Osteoblast (primary cell): ENCODE results near the gene CDH4. TPM values are rescaled to one million over a fixed set of nuclear protein-coding genes. Genes with fewer than 3 reads are reported as not detected.
A peak's percentile ranks its signal among the peaks of the same experiment; 100 is the strongest.
"Not testable (repeated sequence)": the region's sequence is repeated elsewhere in the genome, so short reads cannot be mapped to it uniquely, and the experiment has no call there.

Experiments
- DNase-seq: peaks from one replicate; pipeline ENCODE4 v3.0.0; 2011; ENCODE audit warnings: low spot score, mixed read lengths; ENCODE audit not compliant: insufficient read length; ENCODE audit errors: missing footprints
- H2AFZ ChIP-seq: 2 replicates; pipeline ENCODE4 v1.6.0; 2011; ENCODE audit warnings: mild to moderate bottlenecking, low read length
- H3K27ac ChIP-seq: 2 replicates; pipeline ENCODE4 v1.5.1; 2011; ENCODE audit warnings: mild to moderate bottlenecking, low read depth, low read length, moderate library complexity
- H3K27me3 ChIP-seq: 2 replicates; pipeline ENCODE4 v1.6.0; 2012; ENCODE audit warnings: mild to moderate bottlenecking, control low read depth, inconsistent platforms, low read length, moderate library complexity; ENCODE audit not compliant: insufficient read depth
- H3K36me3 ChIP-seq: 2 replicates; pipeline ENCODE4 v1.5.1; 2011; ENCODE audit warnings: mild to moderate bottlenecking, low read length, control low read depth, moderate library complexity; ENCODE audit not compliant: insufficient read depth
- H3K4me1 ChIP-seq: 2 replicates; pipeline ENCODE4 v1.5.1; 2011; ENCODE audit warnings: mild to moderate bottlenecking, low read length, control low read depth, moderate library complexity; ENCODE audit not compliant: insufficient read depth
- H3K4me2 ChIP-seq: 2 replicates; pipeline ENCODE4 v1.6.0; 2011; ENCODE audit warnings: mild to moderate bottlenecking, low read length; ENCODE audit not compliant: insufficient read depth
- H3K4me3 ChIP-seq: fragments of 200-600 bp; sonication (generic); 3 replicates; pipeline ENCODE4 v1.5.1; 2012; ENCODE audit warnings: mild to moderate bottlenecking, low read length, inconsistent platforms; ENCODE audit not compliant: insufficient read depth
- H3K79me2 ChIP-seq: 2 replicates; pipeline ENCODE4 v1.6.0; 2012; ENCODE audit warnings: mild to moderate bottlenecking, low read length, control low read depth, inconsistent platforms; ENCODE audit not compliant: insufficient read depth
- H3K9me3 ChIP-seq: 2 replicates; pipeline ENCODE4 v1.5.1; 2011; ENCODE audit warnings: low read depth, low read length, control low read depth
- H4K20me1 ChIP-seq: 2 replicates; pipeline ENCODE4 v1.6.0; 2012; ENCODE audit warnings: mild to moderate bottlenecking, low read length, control low read depth; ENCODE audit not compliant: insufficient read depth
- CTCF ChIP-seq: IDR thresholded peaks from 2 replicates; pipeline ENCODE4 v1.5.1; 2011; ENCODE audit warnings: mild to moderate bottlenecking, low read depth, low read length, moderate library complexity; ENCODE audit errors: extremely low read depth
- total RNA-seq: library from RNA; depleted of rRNA; stranded (reverse); fragments of >200 nt; gene quantifications from 2 replicates; pipeline ENCODE4 v1.2.3, GENCODE V29; 2012

Gene CDH4
- total RNA-seq, 1 donor: 1.1 TPM

GRCh38 chr20:61970357-61970756 is 718.3 kb downstream of the CDH4 start:
- no peak for TF ChIP-seq CTCF

DNA sequence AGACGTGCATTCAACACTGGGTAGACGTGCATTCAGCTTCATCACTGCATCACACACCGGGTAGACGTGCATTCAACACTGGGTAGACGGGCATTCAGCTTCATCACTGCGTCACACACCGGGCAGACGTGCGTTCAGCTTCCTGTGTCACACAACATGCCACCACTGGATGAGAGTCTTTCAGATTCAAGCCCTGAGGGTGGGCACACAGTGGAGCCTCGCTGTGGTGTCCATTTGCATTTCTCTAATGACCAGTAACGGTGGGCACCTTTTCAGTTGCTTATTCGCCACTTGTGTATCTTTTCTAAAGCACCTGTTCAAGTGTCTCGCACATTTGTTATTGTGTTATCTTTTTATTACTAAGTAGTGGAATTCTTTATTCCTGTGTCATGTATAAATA is 719.5 kb downstream of the CDH4 start:
- not testable (repeated sequence) for H3K9me3 ChIP-seq, H3K4me3 ChIP-seq, H4K20me1 ChIP-seq, H3K4me1 ChIP-seq, H3K27me3 ChIP-seq, H3K27ac ChIP-seq, H3K4me2 ChIP-seq, H3K79me2 ChIP-seq, H3K36me3 ChIP-seq, H2AFZ ChIP-seq
- peak; percentile 38 for DNase-seq

More at GRCh38 chr20:61970357-61970756, 718.3 kb downstream of the CDH4 start:
- Histone ChIP-seq H3K9me3 (no peaks in the 10 kb centered on the region), H3K79me2 (no peaks in the 10 kb centered on the region), H3K4me3 (no peak overlapping the region), H3K4me2 (no peak overlapping the region), H3K27ac (no peak overlapping the region), H3K27me3 (peaks cover 10% of the 10 kb centered on the region), H2AFZ (no peak overlapping the region), H3K4me1 (no peaks in the 10 kb centered on the region), H4K20me1 (no peaks in the 10 kb centered on the region), H3K36me3 (peaks cover 6% of the 10 kb centered on the region)
- no peak for DNase-seq

DNA sequence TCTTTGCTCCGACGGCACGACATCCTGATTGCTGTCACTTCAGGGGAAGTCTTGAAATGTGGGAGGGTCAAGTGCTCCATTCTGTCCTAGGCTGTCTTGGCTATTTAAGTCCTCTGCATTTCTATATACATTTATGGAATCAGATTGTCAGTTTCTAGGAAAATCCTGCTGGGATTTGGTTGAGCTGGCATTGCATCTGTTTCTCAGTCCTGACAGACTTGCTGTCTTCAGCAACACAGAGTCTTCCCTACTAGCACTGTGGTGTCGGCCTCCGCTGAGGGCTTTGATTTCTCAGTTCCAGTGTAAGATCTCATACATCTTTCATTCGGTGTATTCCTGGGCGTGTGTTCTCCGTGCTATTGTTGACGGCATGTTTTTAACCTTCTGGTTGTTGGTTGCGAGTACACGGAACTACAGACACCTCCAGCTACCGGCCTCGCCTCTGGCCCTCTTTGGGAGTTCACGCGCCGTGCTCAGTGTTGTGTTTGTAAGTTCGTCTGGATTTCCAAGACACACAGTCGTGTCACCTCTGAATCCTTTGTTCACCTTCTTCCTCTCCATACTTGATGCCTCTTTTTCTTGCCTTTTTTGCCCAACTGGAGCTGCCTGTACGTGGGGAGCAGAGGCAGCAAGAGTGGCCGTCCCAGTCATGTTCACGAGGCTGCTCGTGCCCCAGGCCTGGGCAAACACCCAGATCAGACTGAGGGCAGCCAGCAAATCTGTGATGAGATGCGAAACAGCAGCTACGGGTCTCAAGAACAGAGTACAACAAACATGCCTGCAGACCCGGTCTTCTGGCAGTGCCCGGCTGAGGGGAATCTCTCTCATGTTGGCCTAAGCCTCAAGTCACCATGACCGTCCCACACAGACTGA is 720.8 kb downstream of the CDH4 start:
- no peak overlapping the region for H3K27ac ChIP-seq
- H3K9me3 ChIP-seq: no peaks in the 10 kb centered on the region
- H3K4me1 ChIP-seq: no peaks in the 10 kb centered on the region
- peaks cover 6% of the 10 kb centered on the region for H3K36me3 ChIP-seq
- no peaks in the 10 kb centered on the region for H3K79me2 ChIP-seq
- TF ChIP-seq CTCF: no peak
- H3K4me2 ChIP-seq: no peak overlapping the region
- peak; percentile 73 for DNase-seq
- no peaks in the 10 kb centered on the region for H3K27me3 ChIP-seq
- no peaks in the 10 kb centered on the region for H4K20me1 ChIP-seq
- no peak overlapping the region for H3K4me3 ChIP-seq
- no peak overlapping the region for H2AFZ ChIP-seq

GRCh38 chr20:61973515-61974356 is 721.7 kb downstream of the CDH4 start:
- Histone ChIP-seq H3K27ac (no peak overlapping the region), H3K9me3 (no peaks in the 10 kb centered on the region), H3K4me1 (no peaks in the 10 kb centered on the region), H4K20me1 (no peaks in the 10 kb centered on the region), H2AFZ (no peak overlapping the region), H3K4me2 (no peak overlapping the region), H3K79me2 (no peaks in the 10 kb centered on the region), H3K27me3 (no peaks in the 10 kb centered on the region), H3K36me3 (peaks cover 6% of the 10 kb centered on the region), H3K4me3 (no peak overlapping the region)
- peak; percentile 37 for DNase-seq
- TF ChIP-seq CTCF: no peak
